HEK293T (cell line): ENCODE measurements around the gene FOXR1.

Experiments
- CTCF ChIA-PET: fragments of 350-600 bp; formaldehyde crosslinking; extraction: SDS; loops from one replicate; lab custom pipeline; 2021; ENCODE audit warnings: antibody characterized with exemption, inconsistent platforms; lab: Yijun Ruan, JAX
- POLR2A ChIA-PET: fragments of 350-600 bp; formaldehyde crosslinking; extraction: SDS; loops from one replicate; lab custom pipeline; 2020; ENCODE audit warnings: antibody characterized with exemption, inconsistent platforms; lab: Yijun Ruan, JAX
- DNase-seq: peaks from one replicate; pipeline ENCODE4 v3.0.0; 2012; ENCODE audit warnings: mixed read lengths; ENCODE audit errors: extremely low spot score
- ARNT ChIP-seq: fragments of 450-650 bp; IDR thresholded peaks from 2 replicates; pipeline ENCODE4 v1.6.1; 2017; ENCODE audit warnings: mild to moderate bottlenecking
- BHLHE40 ChIP-seq: fragments of 450-650 bp; IDR thresholded peaks from 2 replicates; pipeline ENCODE4 v1.6.1; 2016; ENCODE audit warnings: mild to moderate bottlenecking, moderate library complexity, borderline replicate concordance
- CTBP1 ChIP-seq: fragments of 450-650 bp; IDR thresholded peaks from 2 replicates; pipeline ENCODE4 v1.6.1; 2016; ENCODE audit warnings: borderline replicate concordance
- ELF4 ChIP-seq: fragments of 450-650 bp; IDR thresholded peaks from 2 replicates; pipeline ENCODE4 v1.6.1; 2017; ENCODE audit warnings: antibody characterized with exemption
- FOXA1 ChIP-seq: fragments of 450-650 bp; IDR thresholded peaks from 2 replicates; pipeline ENCODE4 v1.6.1; 2016; ENCODE audit warnings: mild to moderate bottlenecking
- FOXK2 ChIP-seq: fragments of 450-650 bp; IDR thresholded peaks from 2 replicates; pipeline ENCODE4 v1.6.1; 2016; ENCODE audit warnings: mild to moderate bottlenecking
- FOXM1 ChIP-seq: fragments of 450-650 bp; IDR thresholded peaks from 2 replicates; pipeline ENCODE4 v1.6.1; 2017; ENCODE audit warnings: mild to moderate bottlenecking, borderline replicate concordance
- HDGF ChIP-seq: fragments of 450-650 bp; IDR thresholded peaks from 2 replicates; pipeline ENCODE4 v1.6.1; 2017; ENCODE audit warnings: antibody characterized with exemption, borderline replicate concordance
- L3MBTL2 ChIP-seq: fragments of 450-650 bp; conservative IDR thresholded peaks from 2 replicates; pipeline ENCODE4 v1.6.1; 2016; ENCODE audit warnings: mild to moderate bottlenecking
- LEF1 ChIP-seq: fragments of 450-650 bp; IDR thresholded peaks from 2 replicates; pipeline ENCODE4 v1.6.1; 2017; ENCODE audit warnings: mild to moderate bottlenecking, borderline replicate concordance
- NFRKB ChIP-seq: fragments of 450-650 bp; IDR thresholded peaks from 2 replicates; pipeline ENCODE4 v1.6.1; 2016; ENCODE audit warnings: mild to moderate bottlenecking, moderate library complexity
- PKNOX1 ChIP-seq: fragments of 450-650 bp; IDR thresholded peaks from 2 replicates; pipeline ENCODE4 v1.6.1; 2016
- SP1 ChIP-seq: fragments of 450-650 bp; IDR thresholded peaks from 2 replicates; pipeline ENCODE4 v1.6.1; 2017
- SUZ12 ChIP-seq: fragments of 450-650 bp; IDR thresholded peaks from 2 replicates; pipeline ENCODE4 v1.6.1; 2016; ENCODE audit warnings: mild to moderate bottlenecking
- TARDBP ChIP-seq: fragments of 450-650 bp; IDR thresholded peaks from 2 replicates; pipeline ENCODE4 v1.6.1; 2016
- ZNF384 ChIP-seq: fragments of 450-650 bp; IDR thresholded peaks from 2 replicates; pipeline ENCODE4 v1.6.1; 2016

Gene FOXR1

GRCh38 chr11:118927554-118928100 lies 43.9 kb upstream of the FOXR1 start:
- no peak for DNase-seq
- ChIA-PET POLR2A (interaction anchor here (1.0 to 1.4 kb wide), 2 partner anchors 18 to 136 kb away, joined by 3 to 10 read pairs; partner anchors contain the start of gene DDX6), CTCF (interaction anchor here (0.6 to 2.2 kb wide), 7 partner anchors 13 to 319 kb away, joined by 3 to 9 read pairs (median 3); no protein-coding TSS in a partner anchor)
- TF ChIP-seq NFRKB = no peak
- TF ChIP-seq FOXM1 = no peak
- TF ChIP-seq PKNOX1 = no peak
- TF ChIP-seq SUZ12 = no peak
- TF ChIP-seq L3MBTL2 = no peak
- no peak for TF ChIP-seq ARNT
- no peak for TF ChIP-seq SP1
- no peak for TF ChIP-seq BHLHE40
- TF ChIP-seq TARDBP = no peak
- TF ChIP-seq FOXK2 = no peak
- TF ChIP-seq ZNF384 = no peak
- no peak for TF ChIP-seq FOXA1
- no peak for TF ChIP-seq LEF1
- TF ChIP-seq ELF4 = no peak
- no peak for TF ChIP-seq HDGF
- no peak for TF ChIP-seq CTBP1

- CTCF ChIA-PET = interaction anchor here (0.6 to 2.2 kb wide), 8 partner anchors 13 to 320 kb away, joined by 3 to 9 read pairs (median 3); no protein-coding TSS in a partner anchor
- TF ChIP-seq CTBP1 (no peak), PKNOX1 (peak; percentile 99)
- POLR2A ChIA-PET = interaction anchor here (1.0 to 2.0 kb wide), 4 partner anchors 19 to 137 kb away, joined by 3 to 10 read pairs (median 6); partner anchors contain the start of genes DDX6, RPS25 and TRAPPC4
- peak; percentile 93 for DNase-seq
Measured at GRCh38 chr11:118928101-118928869, 43.3 kb upstream of the FOXR1 start.

GRCh38 chr11:118928870-118929500 lies 42.6 kb upstream of the FOXR1 start:
- TF ChIP-seq HDGF (no peak), FOXM1 (no peak), BHLHE40 (no peak), CTBP1 (no peak), PKNOX1 (no peak), SP1 (no peak), FOXK2 (no peak), LEF1 (no peak), ARNT (no peak), ZNF384 (no peak), ELF4 (no peak), TARDBP (no peak)
- ChIA-PET CTCF (interaction anchor here (0.8 to 2.9 kb wide), 6 partner anchors 15 to 239 kb away, joined by 3 to 19 read pairs (median 6); no protein-coding TSS in a partner anchor), POLR2A (interaction anchor here (1.2 to 2.0 kb wide), 4 partner anchors 18 to 167 kb away, joined by 3 to 9 read pairs (median 4); partner anchors contain the start of genes RPS25 and TRAPPC4)
- DNase-seq = peak; percentile 66

- ChIA-PET POLR2A (interaction anchor here (1.0 to 2.0 kb wide), 5 partner anchors 19 to 166 kb away, joined by 3 to 9 read pairs (median 3); partner anchors contain the start of genes RPS25 and TRAPPC4), CTCF (interaction anchor here (0.8 to 2.9 kb wide), 5 partner anchors 14 to 240 kb away, joined by 3 to 19 read pairs (median 5); no protein-coding TSS in a partner anchor)
- DNase-seq = peak; percentile 73
- TF ChIP-seq FOXM1 = peak; percentile 65; the same call in 1 of the 2 replicates
- TF ChIP-seq NFRKB = no peak
Measured at GRCh38 chr11:118929501-118930093, 42.0 kb upstream of the FOXR1 start.

- ChIA-PET CTCF (interaction anchor here (0.7 to 2.9 kb wide), 10 partner anchors 13 to 240 kb away, joined by 3 to 19 read pairs (median 3); no protein-coding TSS in a partner anchor), POLR2A (interaction anchor here (1.0 to 2.0 kb wide), 6 partner anchors 20 to 166 kb away, joined by 3 to 9 read pairs (median 4); partner anchors contain the start of genes DDX6, RPS25 and TRAPPC4)
- TF ChIP-seq CTBP1 = peak; percentile 74; the same call in 1 of the 2 replicates
- peak; percentile 78 for TF ChIP-seq L3MBTL2
- TF ChIP-seq ZNF384 = no peak
- no peak for TF ChIP-seq PKNOX1
- 0 out of 2 replicates have a peak, but pooled peaks have one; percentile 13 for TF ChIP-seq FOXM1
- no peak for TF ChIP-seq FOXA1
- DNase-seq = peak; percentile 80
Measured at GRCh38 chr11:118930094-118930712, 41.4 kb upstream of the FOXR1 start.
